ENCODE measurements around the gene NCBP3. TPM values are rescaled to one million over a fixed set of nuclear protein-coding genes. Genes with fewer than 3 reads are reported as not detected.

NCBP3 gene
- total and polyA plus RNA-seq, 9 of the 15 experiments (the other 6 are each of a cell fraction or from before 2014, with no cell fraction given) = 3.1 to 25.5 (median 20.5) TPM

- TF ChIP-seq HCFC1 (IDR thresholded peaks at IDR 0.05; ENCODE audit: low read depth, low read length) = peak; percentile 79
- no peak for TF ChIP-seq PTRF (tag; IDR thresholded peaks at IDR 0.05)
- peak; percentile 99 for TF ChIP-seq POLR2G (IDR thresholded peaks at IDR 0.05; ENCODE audit: low read depth, low read length)
- peak in 1 of 2 experiments; percentile 73; a peak in 1 of 4 replicates for TF ChIP-seq BCLAF1 (IDR thresholded peaks at IDR 0.05; ENCODE audit: borderline replicate concordance in 1 of 2, control insufficient read depth in 1 of 2, low read depth in 2 of 2, low read length in 1 of 2)
- TF ChIP-seq FIP1L1 (IDR thresholded peaks at IDR 0.05; ENCODE audit: low read depth, low read length, poor library complexity, severe bottlenecking) = peak; percentile 62
- peak; percentile 88 for TF ChIP-seq KDM5B (IDR thresholded peaks at IDR 0.05; ENCODE audit: insufficient replicate concordance, low read depth, low read length)
- no peak for TF ChIP-seq ZFP1 (CRISPR knock-in tag; IDR thresholded peaks at IDR 0.05)
- 0 out of 2 replicates have a peak, but pooled peaks have one; percentile 30 for TF ChIP-seq NFRKB (IDR thresholded peaks at IDR 0.05; ENCODE audit: low read depth)
- peak; percentile 73; the same call in 1 of the 2 replicates for TF ChIP-seq ESRRA (IDR thresholded peaks at IDR 0.05; ENCODE audit: borderline replicate concordance, low read depth)
- TF ChIP-seq MAX (CRISPR knock-in tag; IDR thresholded peaks at IDR 0.05) = 0 out of 2 replicates have a peak, but pooled peaks have one; percentile 47
- TF ChIP-seq U2AF1 (optimal IDR thresholded peaks at IDR 0.05; ENCODE audit: low read depth, low read length) = peak; percentile 100
- TF ChIP-seq KLF6 (CRISPR knock-in tag; IDR thresholded peaks at IDR 0.05; ENCODE audit: borderline replicate concordance) = no peak
- TF ChIP-seq TFE3 (CRISPR knock-in tag; IDR thresholded peaks at IDR 0.05) = no peak
- peak; percentile 96 for TF ChIP-seq CTCFL (IDR thresholded peaks at IDR 0.05; ENCODE audit: borderline replicate concordance, insufficient read depth, low read depth, low read length, poor library complexity, severe bottlenecking)
- TF ChIP-seq ZNF354B (CRISPR knock-in tag; IDR thresholded peaks at IDR 0.05) = no peak
- peak; percentile 92 for TF ChIP-seq ZFX (CRISPR knock-in tag; IDR thresholded peaks at IDR 0.05)
- no peak for TF ChIP-seq SETDB1 (IDR thresholded peaks at IDR 0.05; ENCODE audit: low read length)
- peak; percentile 86 for TF ChIP-seq SUPT5H (IDR thresholded peaks at IDR 0.05)
- peak; percentile 62; the same call in 1 of the 2 replicates for TF ChIP-seq GATAD2B (IDR thresholded peaks at IDR 0.05; ENCODE audit: borderline replicate concordance)
These were observed at the start of gene NCBP3 (continued) for GRCh38 chr17:3845621-3846436.
